GM06990 (cell line): ENCODE data around the gene SLFN5.
"Not testable (repeated sequence)": the region's sequence is repeated elsewhere in the genome, so short reads cannot be mapped to it uniquely, and the experiment has no call there.

ENCODE experiments used
- DNase-seq: peaks from one replicate; pipeline ENCODE4 v3.0.0-alpha.2; 2011; ENCODE audit not compliant: insufficient read length; ENCODE audit errors: extremely low read depth
- H3K27me3 ChIP-seq: replicated peaks from 2 replicates; pipeline ENCODE4 v1.6.0; 2011; ENCODE audit warnings: low read length; ENCODE audit not compliant: control insufficient read depth, insufficient read depth
- H3K36me3 ChIP-seq: 2 replicates; pipeline ENCODE4 v1.5.1; 2011; ENCODE audit warnings: low read length; ENCODE audit not compliant: control insufficient read depth, insufficient read depth
- H3K4me3 ChIP-seq: replicated peaks from 2 replicates; pipeline ENCODE4 v1.5.1; 2011; ENCODE audit warnings: low read depth, mild to moderate bottlenecking, control low read depth, low read length
- CTCF ChIP-seq: IDR thresholded peaks from 2 replicates; pipeline ENCODE4 v1.5.1; 2011; ENCODE audit warnings: low read length, control low read depth, mild to moderate bottlenecking, inconsistent platforms; ENCODE audit not compliant: insufficient read depth, poor library complexity, severe bottlenecking

SLFN5 gene

DNA sequence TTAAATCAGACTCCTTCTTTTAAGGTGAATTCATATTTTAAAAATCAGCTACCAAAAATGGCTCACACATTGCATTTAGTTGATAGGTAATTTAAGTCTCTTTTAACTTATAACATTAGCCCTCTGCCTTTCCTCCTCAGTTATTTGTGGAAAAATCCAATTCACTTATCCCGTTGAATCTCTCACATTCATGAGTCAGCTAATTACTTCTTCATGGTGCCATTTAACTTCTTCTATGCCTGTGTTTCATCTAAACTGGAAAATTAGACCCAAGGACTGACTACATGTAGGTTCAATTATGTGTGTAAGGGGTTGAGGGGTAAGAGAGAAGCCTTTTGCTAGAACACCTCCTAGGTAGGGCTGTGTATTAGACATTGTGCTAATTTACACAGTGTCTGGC, 18.4 kb upstream of the SLFN5 start:
- no peak for DNase-seq
- Histone ChIP-seq H3K27me3 (no peaks in the 10 kb centered on the region), H3K36me3 (no peaks in the 10 kb centered on the region), H3K4me3 (no peak overlapping the region)
- TF ChIP-seq CTCF = no peak

DNA sequence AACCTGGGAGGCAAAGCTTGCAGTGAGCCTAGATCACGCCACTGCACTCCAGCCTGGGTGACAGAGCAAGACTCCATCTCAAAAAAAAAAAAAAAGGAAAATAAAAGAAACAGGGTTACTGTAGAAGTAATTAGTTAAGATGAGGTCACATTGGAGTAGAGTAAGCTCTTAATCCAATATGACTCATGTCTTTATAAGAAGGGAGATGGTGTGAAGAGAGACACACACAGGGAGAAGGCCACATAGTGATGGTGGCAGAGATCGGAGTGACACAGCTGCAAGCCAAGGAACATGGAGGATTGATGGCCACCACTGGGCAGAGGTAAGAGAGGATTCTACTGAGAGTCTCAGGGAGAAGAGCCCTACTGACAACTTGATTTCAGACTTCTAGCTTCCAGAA, 15.3 kb upstream of the SLFN5 start:
- TF ChIP-seq CTCF = no peak
- H3K27me3 ChIP-seq = no peaks in the 10 kb centered on the region
- no peak for DNase-seq
- H3K36me3 ChIP-seq = no peaks in the 10 kb centered on the region
- H3K4me3 ChIP-seq = no peak overlapping the region

DNA sequence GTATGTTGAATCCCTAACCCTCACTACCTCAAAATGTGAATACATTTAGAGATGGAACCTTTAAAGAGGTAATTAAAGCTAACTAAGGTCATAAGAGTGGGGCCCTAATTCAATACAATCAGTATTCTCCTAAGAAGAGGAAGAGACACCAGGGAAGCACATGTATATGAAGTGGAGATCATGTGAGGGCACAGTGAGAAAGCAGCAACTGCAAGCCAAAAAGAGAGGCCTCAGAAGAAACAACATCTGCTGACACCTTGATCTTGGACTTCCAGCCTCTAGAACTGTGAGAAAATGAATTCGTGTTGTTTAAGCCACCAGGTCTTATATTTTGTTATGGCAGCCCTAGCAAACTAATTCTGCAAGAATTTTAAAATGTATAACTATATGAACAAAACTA, 13.2 kb upstream of the SLFN5 start:
- no peak for DNase-seq
- no peaks in the 10 kb centered on the region for H3K27me3 ChIP-seq
- TF ChIP-seq CTCF = no peak
- no peaks in the 10 kb centered on the region for H3K36me3 ChIP-seq
- no peak overlapping the region for H3K4me3 ChIP-seq

DNA sequence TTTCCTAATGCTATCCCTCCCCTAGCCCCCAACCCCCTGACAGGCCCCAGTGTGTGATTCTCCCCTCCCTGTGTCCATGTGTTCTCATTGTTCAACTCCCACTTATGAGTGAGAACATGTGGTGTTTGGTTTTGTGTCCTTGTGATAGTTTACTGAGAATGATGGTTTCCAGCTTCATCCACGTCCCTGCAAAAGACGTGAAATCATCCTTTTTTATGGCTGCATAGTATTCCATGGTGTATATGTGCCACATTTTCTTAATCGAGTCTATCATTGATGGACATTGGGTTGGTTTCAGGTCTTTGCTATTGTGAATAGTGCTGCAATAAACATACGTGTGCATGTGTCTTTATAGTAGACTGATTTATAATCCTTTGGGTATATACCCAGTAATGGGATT, 8.6 kb upstream of the SLFN5 start:
- not testable (repeated sequence) for H3K36me3 ChIP-seq, DNase-seq, H3K4me3 ChIP-seq, H3K27me3 ChIP-seq

DNA sequence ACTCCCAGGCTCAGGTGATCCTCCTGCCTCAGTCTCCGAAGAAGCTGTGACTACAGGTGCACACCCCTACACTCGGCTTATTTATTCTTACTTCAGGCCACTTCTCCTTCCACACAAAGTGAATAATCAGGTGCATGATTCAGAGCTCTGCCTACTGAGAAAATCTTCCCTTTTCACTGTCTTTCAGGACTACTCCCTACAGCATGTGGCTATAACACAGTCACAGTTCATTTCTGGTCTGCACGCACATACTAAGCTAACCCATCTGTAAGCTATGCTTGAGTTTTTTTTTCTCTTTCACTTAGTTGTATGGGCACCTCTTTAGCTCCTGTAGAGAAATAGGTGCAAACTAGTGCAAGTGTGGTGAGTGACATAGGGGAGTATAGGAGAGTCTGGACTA, 7.6 kb upstream of the SLFN5 start:
- Histone ChIP-seq H3K27me3 (no peaks in the 10 kb centered on the region), H3K4me3 (no peak overlapping the region), H3K36me3 (no peaks in the 10 kb centered on the region)

DNA sequence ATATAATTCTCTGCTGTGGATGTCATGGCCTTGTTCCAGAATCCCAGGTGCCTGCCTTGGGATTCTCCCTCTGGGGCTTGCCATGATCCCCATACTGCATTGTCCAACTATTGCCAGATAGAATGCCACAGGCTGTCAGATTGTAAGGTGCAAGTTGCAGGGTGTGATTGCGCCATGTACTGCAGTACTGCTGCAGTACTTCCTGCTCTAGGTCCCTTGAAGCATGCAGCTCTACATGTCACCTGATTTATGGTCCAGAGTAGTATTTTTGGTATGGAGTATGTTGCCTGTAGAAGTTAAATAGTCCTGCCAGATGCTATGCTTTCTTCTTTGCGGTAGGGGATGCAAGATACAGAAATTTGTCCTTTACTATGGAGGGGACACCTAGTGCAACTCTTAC, 7.0 kb upstream of the SLFN5 start:
- DNase-seq = no peak
- no peak for TF ChIP-seq CTCF
- Histone ChIP-seq H3K4me3 (no peak overlapping the region), H3K27me3 (no peaks in the 10 kb centered on the region), H3K36me3 (no peaks in the 10 kb centered on the region)

More for the DNA sequence above, 7.6 kb upstream of the SLFN5 start:
- TF ChIP-seq CTCF = no peak
- no peak for DNase-seq

- DNase-seq = no peak
- no peak overlapping the region for H3K4me3 ChIP-seq
- H3K27me3 ChIP-seq = no peaks in the 10 kb centered on the region
- TF ChIP-seq CTCF = no peak
- H3K36me3 ChIP-seq = no peaks in the 10 kb centered on the region
Observed at GRCh38 chr17:35236821-35237220, 6.1 kb upstream of the SLFN5 start.
